Endothelial cell (in vitro differentiated cells): Measurements from ENCODE around the gene APC. TPM values are rescaled to one million over a fixed set of nuclear protein-coding genes. Genes with fewer than 3 reads are reported as not detected.
A peak's percentile ranks its signal among the peaks of the same experiment; 100 is the strongest.

ENCODE experiments used
- DNase-seq: peaks from one replicate; pipeline ENCODE4 v3.0.0; 2021; ENCODE audit warnings: low spot score
- H3K27ac Mint-ChIP-seq: one replicate; pipeline ENCODE4 v1.8.0; 2021; ENCODE audit warnings: mixed read lengths, inconsistent platforms; ENCODE audit not compliant: unreplicated experiment
- H3K27me3 Mint-ChIP-seq: one replicate; pipeline ENCODE4 v1.8.0; 2021; ENCODE audit warnings: mild to moderate bottlenecking, moderate library complexity, mixed read lengths, inconsistent platforms; ENCODE audit not compliant: unreplicated experiment
- H3K36me3 Mint-ChIP-seq: one replicate; pipeline ENCODE4 v1.8.0; 2021; ENCODE audit warnings: mild to moderate bottlenecking, low read depth, mixed read lengths, inconsistent platforms; ENCODE audit not compliant: unreplicated experiment
- H3K4me1 Mint-ChIP-seq: one replicate; pipeline ENCODE4 v1.8.0; 2021; ENCODE audit warnings: mild to moderate bottlenecking, mixed read lengths, inconsistent platforms; ENCODE audit not compliant: unreplicated experiment
- H3K4me3 Mint-ChIP-seq: one replicate; pipeline ENCODE4 v1.8.0; 2021; ENCODE audit warnings: mild to moderate bottlenecking, mixed read lengths, inconsistent platforms; ENCODE audit not compliant: unreplicated experiment
- H3K9me3 Mint-ChIP-seq: one replicate; pipeline ENCODE4 v1.8.0; 2021; ENCODE audit warnings: mixed read lengths, inconsistent platforms; ENCODE audit not compliant: unreplicated experiment
- CTCF ChIP-seq: fragments of 200-600 bp; sonication (generic); IDR thresholded peaks from one replicate; pipeline ENCODE4 v1.5.0; 2021; ENCODE audit warnings: antibody characterized with exemption; ENCODE audit not compliant: unreplicated experiment
- total RNA-seq: library from RNA; stranded (reverse); fragmentation: NEBNext Ultra II Directional; extraction: Animal tissue kit (Norgen Biotek cat#: 25700); gene quantifications from one replicate; pipeline ENCODE4 v1.2.1, GENCODE V29; 2021; ENCODE audit not compliant: unreplicated experiment

APC gene
- total RNA-seq, 1 donor from 2014 or later, result 66.5 TPM

GRCh38 chr5:112892776-112893175 is 155.1 kb downstream of the APC start:
- Mint-ChIP-seq H3K4me1 (peaks cover 5% of the 10 kb centered on the region), H3K9me3 (no peaks in the 10 kb centered on the region), H3K27ac (peak overlapping the region; percentile 53), H3K4me3 (peak overlapping the region; percentile 34), H3K27me3 (peaks cover 3% of the 10 kb centered on the region), H3K36me3 (peaks cover 28% of the 10 kb centered on the region)
- no peak for TF ChIP-seq CTCF
- DNase-seq, result no peak

GRCh38 chr5:112895682-112896081 is 158.0 kb downstream of the APC start:
- Mint-ChIP-seq H3K36me3 (peaks cover 39% of the 10 kb centered on the region), H3K27me3 (peaks cover 3% of the 10 kb centered on the region), H3K4me1 (peaks cover 5% of the 10 kb centered on the region), H3K9me3 (no peaks in the 10 kb centered on the region), H3K4me3 (no peak overlapping the region), H3K27ac (no peak overlapping the region)
- TF ChIP-seq CTCF, result no peak
- no peak for DNase-seq

Other genes with a start within 250 kb of the APC start
- 42.7 TPM for gene SRP19, start 123.4 kb downstream of the APC start, total RNA-seq
- 62.7 TPM for gene REEP5, start 184.3 kb downstream of the APC start, total RNA-seq
- gene DCP2, start 238.9 kb downstream of the APC start, total RNA-seq, result 75.6 TPM